HUES6 (cell line): Measurements from ENCODE around the gene EDEM1.
"Not testable (repeated sequence)": the region's sequence is repeated elsewhere in the genome, so short reads cannot be mapped to it uniquely, and the experiment has no call there.

Experiments
- H3K27ac ChIP-seq: 2 replicates; pipeline ENCODE4 v1.7.0; 2013; ENCODE audit warnings: low read depth, mild to moderate bottlenecking, low read length, inconsistent platforms
- H3K27me3 ChIP-seq: 2 replicates; pipeline ENCODE4 v1.6.1; 2013; ENCODE audit warnings: low read length; ENCODE audit not compliant: control insufficient read depth, insufficient read depth
- H3K36me3 ChIP-seq: 2 replicates; pipeline ENCODE4 v1.6.1; 2013; ENCODE audit warnings: low read length; ENCODE audit not compliant: control insufficient read depth, insufficient read depth
- H3K4me1 ChIP-seq: 2 replicates; pipeline ENCODE4 v1.6.1; 2013; ENCODE audit warnings: low read length; ENCODE audit not compliant: control insufficient read depth, insufficient read depth
- H3K4me3 ChIP-seq: 2 replicates; pipeline ENCODE4 v1.5.1; 2013; ENCODE audit warnings: low read depth, low read length
- H3K9ac ChIP-seq: one replicate; pipeline ENCODE4 v1.6.1; 2013; ENCODE audit warnings: mild to moderate bottlenecking, low read length
- H3K9me3 ChIP-seq: 2 replicates; pipeline ENCODE4 v1.6.1; 2013; ENCODE audit warnings: low read depth, low read length; ENCODE audit not compliant: control insufficient read depth, insufficient read depth

Gene EDEM1

GRCh38 chr3:5187156-5187919 is at the start of gene EDEM1:
Gene EDEM1, plus strand, starts transcription at chr3:5187707. Its CDS starts 99 bp downstream, at chr3:5187806.
- peaks cover 25% of the 10 kb centered on the region for H3K4me1 ChIP-seq
- H3K27me3 ChIP-seq = no peaks in the 10 kb centered on the region
- H3K4me3 ChIP-seq = peak within 1 kb of the TSS; percentile 83
- peak within 1 kb of the TSS; percentile 95 for H3K27ac ChIP-seq
- H3K9ac ChIP-seq = peak within 1 kb of the TSS; percentile 92
- H3K9me3 ChIP-seq = no peaks in the 10 kb centered on the region
- H3K36me3 ChIP-seq = no peaks in the 10 kb centered on the region

GRCh38 chr3:5138214-5138981 is 49.1 kb upstream of the EDEM1 start:
- Histone ChIP-seq H3K4me1 (peaks cover 19% of the 10 kb centered on the region), H3K36me3 (no peaks in the 10 kb centered on the region), H3K27me3 (no peaks in the 10 kb centered on the region), H3K27ac (no peak overlapping the region), H3K4me3 (no peak overlapping the region), H3K9me3 (peaks cover 6% of the 10 kb centered on the region), H3K9ac (no peak overlapping the region)

GRCh38 chr3:5140230-5140621 is 47.3 kb upstream of the EDEM1 start:
- no peak overlapping the region for H3K27ac ChIP-seq
- H3K36me3 ChIP-seq = no peaks in the 10 kb centered on the region
- peaks cover 4% of the 10 kb centered on the region; the same call in 1 of the 2 replicates for H3K4me1 ChIP-seq

GRCh38 chr3:5140839-5141238 is 46.7 kb upstream of the EDEM1 start:
- no peak overlapping the region for H3K27ac ChIP-seq
- H3K27me3 ChIP-seq = no peaks in the 10 kb centered on the region
- no peak overlapping the region for H3K4me3 ChIP-seq
- H3K9ac ChIP-seq = no peak overlapping the region
- no peaks in the 10 kb centered on the region for H3K36me3 ChIP-seq
- peaks cover 22% of the 10 kb centered on the region for H3K9me3 ChIP-seq
- peaks cover 4% of the 10 kb centered on the region; the same call in 1 of the 2 replicates for H3K4me1 ChIP-seq

More at GRCh38 chr3:5140230-5140621, 47.3 kb upstream of the EDEM1 start:
- Histone ChIP-seq H3K9ac (no peak overlapping the region), H3K27me3 (no peaks in the 10 kb centered on the region), H3K9me3 (peaks cover 22% of the 10 kb centered on the region), H3K4me3 (no peak overlapping the region)

GRCh38 chr3:5141760-5142159 is 45.7 kb upstream of the EDEM1 start:
- no peaks in the 10 kb centered on the region for H3K27me3 ChIP-seq
- no peak overlapping the region for H3K27ac ChIP-seq
- H3K9me3 ChIP-seq = peaks cover 26% of the 10 kb centered on the region
- no peaks in the 10 kb centered on the region; the same call in 1 of the 2 replicates for H3K36me3 ChIP-seq
- H3K9ac ChIP-seq = no peak overlapping the region
- no peak overlapping the region for H3K4me3 ChIP-seq
- peaks cover 3% of the 10 kb centered on the region; the same call in 1 of the 2 replicates for H3K4me1 ChIP-seq

GRCh38 chr3:5143464-5143863 is 44.0 kb upstream of the EDEM1 start:
- H3K9me3 ChIP-seq = peaks cover 32% of the 10 kb centered on the region
- no peak overlapping the region for H3K27ac ChIP-seq

GRCh38 chr3:5144316-5144994 is 43.1 kb upstream of the EDEM1 start:
- H3K9me3 ChIP-seq = peaks cover 32% of the 10 kb centered on the region
- H3K4me3 ChIP-seq = no peak overlapping the region
- H3K4me1 ChIP-seq = no peaks in the 10 kb centered on the region
- no peaks in the 10 kb centered on the region for H3K27me3 ChIP-seq
- H3K9ac ChIP-seq = no peak overlapping the region
- no peaks in the 10 kb centered on the region; the same call in 1 of the 2 replicates for H3K36me3 ChIP-seq
- no peak overlapping the region for H3K27ac ChIP-seq

More at GRCh38 chr3:5143464-5143863, 44.0 kb upstream of the EDEM1 start:
- no peak overlapping the region for H3K9ac ChIP-seq
- no peaks in the 10 kb centered on the region for H3K4me1 ChIP-seq
- no peaks in the 10 kb centered on the region; the same call in 1 of the 2 replicates for H3K36me3 ChIP-seq
- H3K4me3 ChIP-seq = no peak overlapping the region
- H3K27me3 ChIP-seq = no peaks in the 10 kb centered on the region

GRCh38 chr3:5145120-5145519 is 42.4 kb upstream of the EDEM1 start:
- Histone ChIP-seq H3K36me3 (no peaks in the 10 kb centered on the region; the same call in 1 of the 2 replicates), H3K4me1 (no peaks in the 10 kb centered on the region), H3K27me3 (no peaks in the 10 kb centered on the region), H3K9me3 (peaks cover 32% of the 10 kb centered on the region), H3K27ac (no peak overlapping the region), H3K9ac (no peak overlapping the region), H3K4me3 (no peak overlapping the region)

- H3K9me3 ChIP-seq = peaks cover 28% of the 10 kb centered on the region
- H3K9ac ChIP-seq, H3K27me3 ChIP-seq, H3K27ac ChIP-seq, H3K4me3 ChIP-seq, H3K4me1 ChIP-seq, H3K36me3 ChIP-seq: not testable (repeated sequence)
Observed at GRCh38 chr3:5147152-5147551, 40.4 kb upstream of the EDEM1 start.

- no peaks in the 10 kb centered on the region; the same call in 1 of the 2 replicates for H3K36me3 ChIP-seq
- H3K9ac ChIP-seq = no peak overlapping the region
- H3K9me3 ChIP-seq = peaks cover 17% of the 10 kb centered on the region
- H3K4me3 ChIP-seq = no peak overlapping the region
- no peaks in the 10 kb centered on the region for H3K27me3 ChIP-seq
- no peaks in the 10 kb centered on the region for H3K4me1 ChIP-seq
- no peak overlapping the region for H3K27ac ChIP-seq
Observed at GRCh38 chr3:5149306-5149880, 38.1 kb upstream of the EDEM1 start.
